ACHN (cell line): ENCODE results near the gene CHN2.

Source experiments
- DNase-seq: peaks from one replicate; pipeline ENCODE4 v3.0.0-alpha.2; 2015
- in situ Hi-C: cut with HindIII; loops from 2 replicates; pipeline ENCODE4 v1.10.0; 2017; ENCODE audit warnings: low sequenced_read_pairs, low pct_ligation_motif_present, low pct_unique_long_range_greater_than_20kb

Gene CHN2

DNA sequence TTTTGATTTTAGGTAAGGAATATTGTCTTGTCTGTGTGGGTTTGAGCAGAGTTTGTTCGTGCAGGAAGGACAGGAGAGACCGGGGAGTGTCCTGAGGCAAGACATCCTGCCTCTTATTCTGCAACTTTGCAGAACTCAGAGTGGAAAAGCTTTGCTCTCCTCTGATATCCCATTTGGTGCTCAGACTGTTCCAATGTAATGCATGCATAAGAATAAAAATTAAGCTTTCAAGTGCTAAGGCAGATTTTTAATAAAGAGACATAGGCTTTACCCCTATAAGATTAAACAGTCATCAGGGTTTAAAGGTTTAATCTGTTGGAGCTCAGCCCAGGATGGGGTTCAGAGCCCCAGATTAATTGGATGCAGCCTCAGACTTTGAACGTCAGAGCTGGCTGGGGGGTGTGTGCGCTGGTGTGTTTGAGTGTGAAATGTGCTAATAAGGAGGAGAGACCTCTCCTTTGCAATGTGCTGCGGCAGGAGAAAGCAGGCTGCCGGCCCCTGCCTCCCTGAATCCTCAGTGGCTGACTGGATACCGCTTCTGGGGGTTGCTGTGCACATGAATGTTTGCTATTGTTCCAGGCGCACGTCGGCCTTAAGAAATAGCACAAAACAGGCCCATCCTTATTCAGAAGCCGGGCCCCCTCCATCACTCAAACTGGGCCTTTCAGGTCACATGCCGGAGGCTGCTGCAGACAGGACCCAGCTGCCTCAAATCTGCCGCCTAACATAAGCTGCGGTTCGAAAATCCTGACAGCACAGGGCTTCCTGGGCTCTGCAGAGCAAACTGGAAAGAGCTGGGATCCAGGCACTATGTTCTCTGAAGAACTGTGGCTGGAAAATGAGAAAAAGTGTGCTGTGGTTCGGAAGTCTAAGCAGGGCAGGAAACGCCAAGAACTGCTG lies 285.0 kb downstream of the CHN2 start:
- in situ Hi-C loops = no loop called here

DNA sequence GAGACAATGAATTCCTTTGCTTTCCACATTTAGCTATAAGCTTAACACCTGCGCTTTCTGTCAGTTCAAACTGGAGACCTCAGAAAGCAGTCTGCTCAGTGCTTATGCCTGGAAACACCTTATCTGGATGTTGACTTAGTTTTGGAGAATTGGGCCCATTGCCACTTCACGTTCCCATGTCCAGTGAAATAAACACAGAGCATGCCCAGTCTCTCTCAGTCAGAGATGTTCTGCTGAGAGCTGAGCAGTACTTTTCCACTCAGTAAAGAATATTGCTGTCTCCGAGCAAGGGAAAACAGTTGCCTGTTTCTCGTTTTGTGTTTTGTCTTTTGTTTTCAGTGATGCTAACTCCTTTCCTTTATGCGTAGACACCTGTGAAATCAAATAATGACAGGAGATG lies 285.9 kb downstream of the CHN2 start:
- in situ Hi-C loops = no loop called here
- no peak for DNase-seq

More for the DNA sequence above, 285.0 kb downstream of the CHN2 start:
- no peak for DNase-seq

DNA sequence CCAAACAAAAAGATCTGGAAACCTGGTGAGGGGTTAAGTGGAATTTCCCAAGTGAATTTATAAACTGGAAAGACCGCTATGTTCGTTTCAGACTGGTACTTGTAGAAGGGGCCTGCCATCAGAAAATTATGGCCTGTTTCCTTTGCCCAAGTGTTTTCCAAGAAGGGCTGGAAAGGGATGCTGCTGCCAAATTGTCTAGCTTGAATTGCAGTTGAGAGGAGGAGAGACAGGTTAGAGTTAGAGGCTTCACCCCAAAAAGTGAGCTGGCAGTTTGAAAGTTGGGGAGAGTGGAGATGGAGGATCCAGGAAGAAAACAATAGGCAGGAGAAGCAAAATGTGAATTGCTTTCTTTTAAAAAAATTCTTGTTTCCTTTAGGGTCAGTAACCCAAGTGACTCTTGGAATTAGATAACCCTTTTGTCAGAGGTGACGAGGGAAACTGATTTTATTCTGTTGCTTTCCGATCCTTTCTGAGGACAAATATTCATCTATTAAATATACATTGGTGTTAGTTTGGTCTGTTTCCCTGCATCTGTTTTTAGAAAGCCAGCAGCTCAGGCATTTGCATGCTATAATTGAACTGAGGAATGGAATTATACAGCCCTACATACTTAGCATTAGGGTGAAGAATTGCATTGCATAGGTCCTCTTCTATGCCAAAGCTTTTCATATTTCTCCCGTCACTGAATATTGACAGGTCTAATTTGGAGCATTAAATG lies 286.5 kb downstream of the CHN2 start:
- DNase-seq = no peak
- in situ Hi-C loops = no loop called here

DNA sequence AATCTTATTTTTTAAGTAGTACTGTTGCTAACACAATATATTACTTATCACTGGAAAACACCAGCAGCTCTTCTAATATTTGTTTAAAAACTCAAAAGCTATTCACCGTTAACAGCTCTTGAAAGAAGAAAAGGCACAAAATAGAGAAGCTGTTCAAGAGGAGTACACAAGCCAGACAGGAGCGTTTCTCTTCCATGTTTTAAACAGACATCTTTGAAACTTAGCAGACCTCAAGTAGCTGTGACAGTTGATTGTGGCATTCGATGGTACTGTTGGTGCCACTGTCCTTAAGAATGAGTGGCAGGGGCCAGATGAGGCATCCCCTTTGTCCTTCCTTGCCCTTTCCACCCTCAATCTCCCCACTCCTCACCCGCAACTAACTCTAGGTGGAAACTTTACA lies 287.5 kb downstream of the CHN2 start:
- DNase-seq = no peak
- in situ Hi-C loops = no loop called here

DNA sequence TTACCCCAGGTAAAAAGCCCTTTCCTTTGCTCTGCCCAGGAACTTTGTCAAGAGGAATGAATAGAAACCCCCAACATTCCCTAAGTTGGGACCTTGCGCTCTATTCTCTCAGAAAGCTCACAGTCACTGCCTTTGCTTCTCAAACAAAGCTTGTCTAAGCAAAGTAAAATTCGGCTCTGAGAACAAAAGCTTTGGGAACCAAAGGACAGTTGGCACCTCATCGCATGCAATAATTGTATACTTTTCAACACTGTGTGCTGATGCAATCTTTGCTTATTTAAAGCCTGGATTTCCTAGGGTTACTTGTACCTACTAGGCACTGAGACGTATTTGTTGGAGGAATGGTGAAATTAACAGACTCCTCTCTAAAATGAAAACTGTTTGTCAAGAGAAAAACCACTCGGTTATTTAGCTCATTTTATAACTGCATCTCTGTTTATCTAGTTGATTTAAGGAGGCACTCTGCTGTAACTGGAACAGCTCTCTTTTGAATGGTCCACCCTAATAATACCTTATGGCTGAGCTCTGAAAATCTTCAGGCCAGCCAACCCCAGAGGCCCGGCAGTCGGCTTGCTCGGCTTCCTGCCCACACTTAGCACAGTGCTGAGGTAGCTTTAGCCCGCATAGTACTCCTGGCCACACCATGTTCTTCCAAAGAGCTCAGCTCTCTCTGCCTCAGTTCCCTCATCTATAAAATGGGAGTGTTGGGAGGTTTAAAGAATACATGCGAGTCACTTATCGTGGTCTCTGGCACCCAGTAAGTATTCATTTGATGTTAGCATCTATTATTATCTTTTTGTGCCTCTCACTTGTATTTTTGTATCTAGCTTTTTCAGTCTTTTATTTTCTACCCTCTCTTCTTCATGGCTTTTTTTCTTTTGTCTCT lies 288.9 kb downstream of the CHN2 start:
- no peak for DNase-seq
- in situ Hi-C loops = no loop called here

DNA sequence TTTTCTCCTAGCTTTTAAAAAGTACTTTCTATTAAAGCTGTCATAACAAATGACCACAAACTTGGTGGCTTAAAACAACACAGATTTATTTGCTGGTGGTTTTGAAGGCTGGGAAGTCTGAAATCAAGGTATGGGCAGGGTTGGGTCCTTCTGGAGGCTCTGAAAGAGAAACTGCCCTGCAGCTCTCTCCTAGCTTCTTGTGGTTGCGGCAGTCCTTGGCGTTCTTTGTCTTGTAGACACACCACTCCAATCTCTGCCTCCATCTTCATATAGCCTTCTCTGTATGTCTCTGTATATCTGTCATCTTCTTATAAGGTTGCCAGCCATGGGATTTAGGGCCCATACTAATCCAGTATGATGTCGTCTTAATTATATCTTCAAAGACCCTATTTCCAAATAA lies 289.7 kb downstream of the CHN2 start:
- in situ Hi-C loops = no loop called here
- DNase-seq = no peak

DNA sequence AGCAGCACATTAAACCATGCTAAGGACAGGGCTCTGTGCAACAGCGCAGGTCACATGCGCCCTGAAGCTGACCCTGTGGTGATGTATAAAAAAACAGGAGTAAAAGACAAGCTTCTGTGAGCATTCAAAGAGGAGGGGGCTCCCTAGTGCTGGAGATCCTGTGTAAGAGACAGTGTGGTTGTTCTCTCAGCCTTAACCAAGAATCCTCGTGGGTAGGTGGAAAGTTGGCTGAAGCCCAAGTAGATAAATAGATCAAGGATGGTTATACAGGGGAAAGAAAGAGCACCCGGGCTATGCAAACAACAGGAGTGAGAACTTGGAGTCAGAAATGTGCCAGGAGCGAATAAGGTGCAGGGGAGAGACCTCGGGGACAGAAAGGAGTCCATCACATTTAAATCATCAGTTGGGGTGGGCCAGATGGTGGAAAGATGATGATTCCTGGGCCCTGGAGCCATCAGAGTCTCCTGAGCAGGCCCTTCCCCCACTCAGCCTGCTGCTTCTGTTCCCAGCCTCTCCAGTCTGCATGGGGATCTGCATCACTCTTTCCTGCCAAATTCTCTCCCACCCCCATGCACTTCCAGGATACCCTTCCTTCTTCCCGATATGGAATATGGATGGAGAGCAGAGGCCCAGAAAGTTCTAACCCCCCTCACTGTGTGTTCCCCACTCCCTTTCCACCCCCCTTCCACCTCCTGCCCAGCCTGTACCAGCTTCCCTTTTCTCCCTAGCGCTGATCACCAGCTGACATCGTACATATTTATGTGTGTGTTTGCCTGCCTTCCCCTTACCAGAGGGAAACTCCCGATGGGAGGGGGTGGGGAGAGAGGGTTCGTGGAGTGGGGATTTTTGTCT lies 291.0 kb downstream of the CHN2 start:
- no peak for DNase-seq
- in situ Hi-C loops = no loop called here

DNA sequence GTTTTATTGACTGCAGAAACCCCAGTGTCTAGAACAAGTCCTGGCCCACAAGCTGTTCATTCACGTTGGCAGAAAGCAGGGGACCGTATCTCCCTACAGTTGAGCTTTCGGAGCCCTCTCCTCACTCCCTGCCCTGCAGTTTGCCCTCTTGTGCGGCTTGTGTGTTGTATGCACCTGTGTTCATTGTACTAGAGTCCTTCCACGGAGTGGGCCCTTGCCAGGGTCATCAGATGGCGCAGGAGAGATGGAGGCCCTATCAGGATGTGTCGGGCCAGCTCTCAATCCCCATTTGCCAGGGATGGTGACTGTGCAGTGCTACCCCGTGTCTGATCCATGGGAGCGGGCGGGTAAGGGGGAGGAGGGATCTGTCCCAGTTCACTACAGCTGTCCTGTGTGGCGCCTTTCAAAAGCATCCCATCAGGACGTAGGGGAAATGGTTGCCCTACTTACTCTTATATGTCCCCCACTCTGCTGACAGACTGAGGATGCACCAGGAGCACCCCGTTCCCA lies 291.7 kb downstream of the CHN2 start:
- DNase-seq = no peak
- in situ Hi-C loops = no loop called here

DNA sequence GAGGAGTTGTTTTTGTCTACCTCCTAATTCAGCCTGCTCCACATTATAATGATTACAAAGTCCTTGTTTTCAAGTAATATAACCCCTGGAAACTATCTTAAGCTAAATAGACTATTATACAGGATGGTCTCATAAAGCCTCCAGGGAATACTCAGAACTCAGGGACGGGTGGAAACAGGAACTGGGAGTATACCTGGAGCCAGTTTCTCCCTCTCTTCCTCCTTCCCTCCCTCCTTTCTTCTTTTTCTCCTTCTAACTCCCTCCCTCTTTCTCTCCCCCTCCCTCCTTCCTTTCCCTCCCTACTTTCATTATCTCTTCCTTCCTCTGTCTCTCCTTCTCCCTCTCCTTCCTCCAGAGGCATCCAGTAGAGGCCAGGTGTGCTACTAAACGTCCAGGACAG lies 292.8 kb downstream of the CHN2 start:
- DNase-seq = no peak

DNA sequence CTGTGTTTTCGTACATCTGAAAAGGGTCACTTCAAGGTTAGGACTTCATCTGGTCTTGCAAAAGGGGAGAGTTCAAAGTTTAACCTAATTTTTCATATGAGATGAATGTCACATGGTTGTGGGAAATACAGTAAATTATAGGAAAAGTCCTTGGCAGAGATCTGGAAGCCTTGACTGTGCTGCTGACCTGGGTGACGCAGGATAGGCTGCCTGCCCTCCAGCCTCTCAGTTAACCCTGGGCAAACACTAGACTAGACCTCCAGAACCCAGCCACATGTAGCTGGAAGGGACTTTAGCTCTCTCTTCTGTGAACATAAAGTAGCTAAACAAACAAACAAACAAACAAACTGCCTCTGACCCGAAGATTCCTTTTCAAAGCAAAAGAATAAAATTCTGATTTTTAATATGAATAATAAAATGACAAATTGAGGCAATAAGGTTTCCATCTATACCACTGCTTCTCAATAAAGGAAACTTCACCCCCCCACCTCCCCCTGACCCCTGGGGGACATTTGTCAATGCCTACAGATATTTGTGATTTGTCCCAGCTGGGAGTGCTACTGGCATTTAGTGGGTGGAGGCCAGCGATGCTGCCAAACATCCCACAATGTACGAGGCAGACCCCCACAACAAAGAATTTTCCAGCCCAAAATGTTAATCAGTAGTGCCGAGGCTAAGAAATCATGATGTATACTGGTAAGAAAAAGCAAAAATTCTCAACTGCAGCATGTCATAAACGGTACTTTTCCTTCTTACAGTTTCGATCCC lies 293.8 kb downstream of the CHN2 start:
- in situ Hi-C loops = no loop called here
- no peak for DNase-seq

More for the DNA sequence above, 292.8 kb downstream of the CHN2 start:
- in situ Hi-C loops = no loop called here

DNA sequence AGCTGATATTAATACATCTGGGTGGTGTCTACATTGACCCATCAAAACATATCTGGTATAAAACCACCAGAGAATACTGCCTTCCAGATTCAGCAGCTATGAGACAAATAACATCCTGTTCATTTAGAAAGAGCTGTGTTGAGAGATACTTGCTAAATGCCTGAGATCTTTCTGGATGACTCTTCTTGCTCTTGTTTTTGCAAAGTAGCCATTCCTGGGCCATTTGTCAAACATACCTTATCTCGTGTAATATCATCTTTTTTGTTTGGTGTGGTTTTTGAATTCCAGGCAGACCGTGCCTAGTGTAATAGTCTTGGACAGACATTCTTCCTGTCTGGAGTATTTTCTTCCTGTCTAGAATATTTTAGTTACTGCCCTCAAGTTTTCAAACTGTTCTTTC lies 294.4 kb downstream of the CHN2 start:
- DNase-seq = no peak
- in situ Hi-C loops = no loop called here

DNA sequence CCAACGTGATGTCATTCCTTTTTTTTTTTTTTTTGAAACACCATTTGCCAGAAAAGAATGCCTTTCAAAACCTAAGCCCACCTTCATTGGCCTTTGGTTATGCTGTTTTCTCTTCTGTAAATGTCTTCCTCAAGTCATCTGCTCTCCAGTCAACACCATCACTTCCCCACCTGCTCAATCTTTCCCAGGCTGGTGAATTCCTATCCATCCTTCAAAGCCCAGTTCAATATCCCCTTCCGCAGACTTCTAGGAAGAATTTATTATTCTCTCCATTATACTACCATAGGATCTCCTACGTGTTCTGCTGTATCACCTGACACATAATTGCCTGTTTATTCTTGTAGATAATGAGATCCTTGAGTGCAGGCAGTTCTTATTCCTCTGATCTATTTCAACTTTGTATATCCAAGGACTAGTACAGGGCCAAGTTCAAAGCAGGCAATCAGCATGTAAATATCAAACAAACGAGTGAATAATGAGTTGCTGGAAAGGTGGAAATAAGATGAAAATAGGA lies 295.6 kb downstream of the CHN2 start:
- no peak for DNase-seq
- in situ Hi-C loops = no loop called here

DNA sequence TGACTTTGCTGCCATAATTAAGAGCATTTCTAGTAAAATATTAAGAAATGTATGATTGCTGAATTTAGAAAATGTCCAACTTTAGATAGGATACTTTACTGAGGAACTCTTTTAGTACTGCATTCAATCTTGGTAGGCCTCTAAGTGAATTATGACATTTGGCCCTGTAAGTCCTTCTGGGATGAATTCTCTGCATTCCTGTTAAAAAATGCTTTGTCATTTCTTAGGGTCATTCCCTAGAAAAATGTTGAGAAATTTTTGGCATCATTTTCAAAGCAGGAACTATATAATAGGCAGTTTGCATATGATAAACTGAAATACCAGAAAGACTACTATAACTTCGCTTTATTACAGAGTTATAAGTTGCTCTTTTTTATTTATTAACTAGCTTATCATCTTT lies 299.8 kb downstream of the CHN2 start:
- in situ Hi-C loops = no loop called here
- no peak for DNase-seq

DNA sequence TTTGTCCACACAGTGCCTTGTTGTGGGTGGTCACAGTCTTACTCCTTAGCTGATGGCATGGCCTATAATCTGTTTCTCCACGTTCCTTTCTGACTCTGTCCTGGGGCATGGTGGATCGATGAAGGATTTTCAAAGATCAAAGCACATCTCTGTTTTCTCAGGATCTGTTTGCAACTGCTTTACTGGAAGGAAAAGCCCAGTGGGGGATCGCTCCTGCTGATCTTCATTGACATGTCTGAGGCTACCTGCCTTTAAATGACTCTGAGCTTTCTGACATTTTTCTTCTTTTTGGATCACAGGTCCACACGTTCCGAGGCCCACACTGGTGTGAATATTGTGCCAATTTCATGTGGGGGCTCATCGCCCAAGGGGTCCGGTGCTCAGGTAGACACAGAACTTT lies 301.1 kb downstream of the CHN2 start:
- no peak for DNase-seq
- in situ Hi-C loops = no loop called here

DNA sequence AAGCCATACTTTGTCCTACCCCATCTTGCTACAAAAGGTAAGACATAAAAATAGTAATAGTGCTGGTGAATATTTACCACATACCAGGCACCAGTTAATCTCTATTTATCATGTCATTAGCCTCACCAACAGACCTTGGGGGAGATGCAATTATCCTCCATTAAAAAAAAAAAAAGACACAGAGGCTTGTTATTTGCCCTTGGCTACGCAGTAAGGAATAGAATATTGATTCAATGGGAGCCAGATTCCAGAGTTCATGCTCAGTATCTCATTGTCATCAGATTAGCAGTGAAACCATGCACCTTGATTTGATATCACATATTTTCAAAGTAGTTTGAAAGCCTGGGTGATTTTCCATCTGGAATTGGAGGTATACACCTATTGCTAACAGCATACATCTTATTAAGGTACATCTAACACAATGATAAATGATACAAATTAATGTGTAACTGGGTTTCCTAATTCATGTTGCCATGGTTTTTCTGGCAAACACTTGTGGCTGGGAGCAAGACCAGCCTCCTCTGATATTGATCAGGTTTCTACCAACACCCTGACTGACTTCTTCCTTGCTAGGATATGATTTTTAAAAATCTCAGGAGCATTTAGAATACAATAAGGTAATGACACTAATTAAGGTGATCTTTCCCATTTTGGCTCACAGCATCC lies 301.9 kb downstream of the CHN2 start:
- in situ Hi-C loops = no loop called here
- no peak for DNase-seq

DNA sequence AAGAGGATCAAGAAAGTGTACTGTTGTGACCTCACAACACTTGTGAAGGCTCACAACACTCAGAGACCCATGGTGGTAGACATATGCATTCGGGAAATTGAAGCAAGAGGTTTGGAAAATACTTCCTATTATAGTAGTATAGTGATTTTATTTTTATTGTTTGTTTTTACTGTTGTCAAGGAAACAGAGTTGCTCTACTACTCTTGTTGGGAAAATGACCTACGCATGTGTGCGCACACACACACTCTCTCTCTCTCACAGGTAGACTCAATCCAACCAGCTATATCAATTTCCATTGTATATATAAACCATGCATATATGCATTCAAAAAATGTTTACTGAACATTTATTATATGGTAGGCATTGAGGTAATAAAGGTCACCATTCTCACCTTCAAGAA lies 305.4 kb downstream of the CHN2 start:
- in situ Hi-C loops = no loop called here
- DNase-seq = no peak

DNA sequence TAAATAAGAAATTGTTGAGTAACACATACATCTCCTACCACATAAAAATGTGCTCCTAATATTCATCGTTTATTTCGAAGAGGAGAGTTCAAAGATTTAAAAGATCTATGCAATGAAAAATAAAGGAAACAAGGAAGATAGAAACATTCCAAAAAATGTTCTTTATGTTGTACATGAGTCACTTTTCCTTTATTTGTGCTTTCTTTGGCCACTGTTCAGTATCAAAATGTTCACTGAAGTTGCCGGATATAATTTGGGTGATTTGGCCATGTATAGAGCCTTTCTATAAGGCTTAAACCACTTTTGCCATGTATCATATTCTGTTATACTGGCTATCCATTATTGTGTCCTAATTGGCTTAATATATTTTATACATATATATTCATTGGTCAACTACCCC lies 306.1 kb downstream of the CHN2 start:
- no peak for DNase-seq
- in situ Hi-C loops = no loop called here
